Activated CD4-positive, CD25-positive, alpha-beta regulatory T cell treated with anti-CD3 and anti-CD28 coated beads, Interleukin-2, amount 50 U/mL, for 72 hours (primary cell): Measurements from ENCODE around the gene CXCL1.
"Not testable (repeated sequence)": the region's sequence is repeated elsewhere in the genome, so short reads cannot be mapped to it uniquely, and the experiment has no call there.

Source experiments
- DNase-seq: peaks from one replicate; pipeline ENCODE4 v3.0.0; 2021

The CXCL1 gene

DNA sequence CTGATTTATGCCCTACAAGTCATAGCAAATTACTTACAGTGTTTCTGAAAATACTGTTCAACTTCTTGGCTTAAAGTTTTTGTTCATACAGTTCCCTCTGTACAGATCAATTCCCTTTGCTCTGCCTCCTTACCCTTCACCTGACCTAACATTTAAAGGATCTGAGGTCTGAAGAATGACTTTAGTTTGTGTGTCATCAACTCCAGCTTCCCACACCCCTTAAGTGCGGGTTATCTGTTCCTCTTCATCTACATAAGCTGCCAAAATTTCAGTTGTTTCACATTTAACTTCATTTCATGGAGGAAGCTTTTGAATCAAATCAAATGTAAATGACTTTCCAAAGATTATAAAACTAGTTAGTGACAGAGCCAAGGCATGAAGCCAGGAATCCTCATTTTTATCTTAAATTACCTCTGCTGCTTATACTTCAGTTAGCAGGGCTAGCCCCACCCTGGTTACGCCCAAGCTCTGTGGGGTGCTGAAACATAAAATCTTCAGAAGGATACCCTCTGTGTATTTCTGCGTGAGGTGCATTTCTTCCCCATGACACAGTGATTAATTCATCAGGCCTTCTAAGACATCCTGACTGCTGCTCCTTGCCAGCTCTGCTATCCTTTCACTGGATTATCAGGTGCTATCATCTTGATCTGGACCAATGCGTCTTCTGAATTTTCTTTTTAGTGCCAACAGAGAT lies 16.5 kb downstream of the CXCL1 start:
- no peak for DNase-seq

GRCh38 chr4:73891326-73891725 lies 22.1 kb downstream of the CXCL1 start:
- DNase-seq, result no peak

- DNase-seq, result no peak
Observed at GRCh38 chr4:73891739-73892405, 22.7 kb downstream of the CXCL1 start.

DNA sequence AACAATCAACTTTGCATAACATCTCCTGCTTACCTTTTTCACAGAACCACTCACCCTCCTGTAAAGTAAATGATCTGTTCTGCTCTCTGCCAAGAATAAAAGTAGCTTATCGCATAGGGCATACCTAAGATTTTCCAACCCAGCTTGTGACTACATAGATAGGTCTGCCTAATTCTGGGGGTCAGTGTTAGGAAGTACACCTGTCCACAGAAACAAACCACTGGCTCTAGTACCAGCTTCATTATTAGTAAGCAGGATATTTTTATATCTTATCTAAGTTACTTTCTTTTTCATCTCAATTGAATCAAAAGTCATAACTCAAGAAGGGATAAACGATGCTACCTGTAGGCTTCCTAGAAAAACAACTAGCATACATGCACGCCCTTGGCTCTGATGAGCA lies 23.8 kb downstream of the CXCL1 start:
- DNase-seq, result no peak

DNA sequence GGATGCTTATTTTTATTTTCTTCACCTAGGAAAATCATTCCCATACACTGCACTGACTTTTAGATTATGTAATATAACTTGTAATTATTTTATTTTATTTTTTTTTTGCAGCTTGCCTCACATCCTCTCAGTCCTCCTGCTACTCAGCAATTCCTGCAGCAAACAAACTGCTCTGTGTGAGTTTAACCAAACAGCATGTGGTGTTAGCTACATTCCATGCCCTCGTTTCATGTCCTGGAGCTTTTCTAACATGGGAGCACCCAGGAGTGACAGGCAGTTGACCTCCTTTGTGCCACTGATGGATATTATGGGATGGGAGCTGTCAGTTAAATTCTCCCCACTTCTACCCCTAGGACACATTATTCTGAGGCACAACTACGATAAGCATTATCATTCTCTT lies 24.8 kb downstream of the CXCL1 start:
- no peak for DNase-seq

DNA sequence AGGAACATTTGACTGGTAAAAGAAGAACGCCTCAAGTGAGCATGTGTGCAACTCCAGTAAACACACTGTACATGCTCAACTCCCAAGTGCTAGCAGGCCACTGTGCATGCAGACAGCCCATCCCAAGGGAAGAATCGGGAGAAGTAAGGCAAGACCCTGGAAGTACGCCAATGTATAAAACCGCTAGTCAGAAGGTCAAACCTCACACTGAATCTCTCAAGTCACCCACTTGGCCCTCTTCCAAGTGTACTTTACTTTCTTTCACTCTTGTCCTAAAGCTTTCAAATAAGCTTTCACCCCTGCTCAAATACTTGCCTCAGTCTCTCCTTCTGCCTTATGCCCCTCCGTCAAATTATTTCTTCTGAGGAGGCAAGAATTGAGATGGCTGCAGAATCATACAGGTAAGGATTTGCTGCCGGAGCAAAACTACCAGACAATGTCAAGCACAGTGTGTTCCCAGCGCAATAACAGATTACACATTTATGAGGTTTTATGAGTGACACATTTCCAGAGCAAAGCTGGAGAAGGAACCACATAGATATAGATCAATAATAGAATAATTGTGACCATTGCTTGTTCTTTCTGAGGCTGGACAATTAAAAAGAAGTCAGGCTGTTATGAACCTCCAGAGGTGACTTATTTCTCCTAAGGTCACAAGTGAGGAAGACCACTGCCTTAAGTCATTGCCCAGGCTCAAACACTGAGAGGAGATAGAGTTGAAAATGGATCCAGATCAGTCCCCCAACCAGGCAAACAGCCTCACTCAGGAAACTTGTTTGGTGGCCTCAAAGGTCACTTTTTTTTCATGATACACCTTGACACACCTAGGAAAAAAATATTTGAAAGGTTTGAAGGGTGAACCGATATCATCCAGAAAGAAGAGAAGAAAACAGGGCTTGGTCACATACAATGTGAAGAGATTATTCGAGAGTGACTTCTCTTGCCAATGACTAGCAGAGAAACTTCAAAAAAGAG lies 26.3 kb downstream of the CXCL1 start:
- no peak for DNase-seq

- no peak for DNase-seq
Observed at GRCh38 chr4:73896416-73896815, 27.2 kb downstream of the CXCL1 start.

DNA sequence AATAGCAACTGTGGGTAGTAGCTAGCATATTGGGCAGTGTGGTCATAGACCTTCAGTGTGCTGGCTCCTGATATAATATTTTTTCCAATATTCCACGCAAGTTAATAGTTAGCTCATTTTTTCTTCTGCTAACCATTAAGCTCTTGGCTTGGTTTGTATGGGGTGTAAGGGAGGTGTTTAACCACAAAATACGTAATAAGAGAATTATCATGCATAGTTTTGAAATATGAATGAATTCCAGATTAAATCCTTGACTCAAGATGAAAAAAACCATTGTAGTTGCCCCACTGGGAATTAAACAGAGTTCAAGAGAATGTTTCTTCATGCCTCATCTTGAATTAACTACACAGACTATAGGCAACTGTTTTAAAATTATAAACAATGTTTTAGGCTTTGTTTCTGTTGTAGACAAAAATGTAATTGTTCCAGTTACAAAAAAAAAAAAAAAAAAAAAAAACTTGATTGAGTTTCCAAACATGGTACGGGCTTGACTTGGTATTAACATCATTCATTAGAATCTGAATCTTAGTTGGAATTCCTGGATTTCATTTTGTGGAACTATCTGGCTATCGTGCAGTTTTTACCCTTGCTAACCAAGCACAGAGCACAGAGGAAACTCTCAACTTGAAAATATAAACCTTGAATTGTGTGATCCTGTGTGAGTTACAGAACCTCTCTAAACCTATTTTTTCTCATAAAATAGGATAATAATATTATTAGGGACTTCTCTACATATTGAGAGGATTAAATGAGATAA lies 28.4 kb downstream of the CXCL1 start:
- DNase-seq, result no peak

- DNase-seq, result not testable (repeated sequence)
Observed at GRCh38 chr4:73899338-73899737, 30.1 kb downstream of the CXCL1 start.

DNA sequence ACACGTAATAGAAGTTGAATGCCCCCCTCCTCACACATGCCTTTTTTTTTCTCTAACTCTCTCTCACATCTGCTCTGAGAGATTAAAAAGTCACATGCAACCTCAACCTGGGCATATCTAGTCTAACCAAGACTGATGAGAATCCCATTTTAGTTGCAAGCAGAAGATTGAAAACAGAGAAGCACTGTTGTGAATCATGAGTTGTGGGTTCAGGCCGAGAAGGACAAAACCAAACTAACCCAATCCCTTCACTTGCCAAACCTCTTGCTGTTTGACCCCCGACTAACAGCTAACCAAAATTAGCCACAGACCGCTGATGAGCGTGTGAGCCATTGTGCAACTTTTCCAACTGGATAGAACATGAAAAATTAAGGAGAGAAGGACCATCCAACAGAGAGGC lies 31.8 kb downstream of the CXCL1 start:
- no peak for DNase-seq

DNA sequence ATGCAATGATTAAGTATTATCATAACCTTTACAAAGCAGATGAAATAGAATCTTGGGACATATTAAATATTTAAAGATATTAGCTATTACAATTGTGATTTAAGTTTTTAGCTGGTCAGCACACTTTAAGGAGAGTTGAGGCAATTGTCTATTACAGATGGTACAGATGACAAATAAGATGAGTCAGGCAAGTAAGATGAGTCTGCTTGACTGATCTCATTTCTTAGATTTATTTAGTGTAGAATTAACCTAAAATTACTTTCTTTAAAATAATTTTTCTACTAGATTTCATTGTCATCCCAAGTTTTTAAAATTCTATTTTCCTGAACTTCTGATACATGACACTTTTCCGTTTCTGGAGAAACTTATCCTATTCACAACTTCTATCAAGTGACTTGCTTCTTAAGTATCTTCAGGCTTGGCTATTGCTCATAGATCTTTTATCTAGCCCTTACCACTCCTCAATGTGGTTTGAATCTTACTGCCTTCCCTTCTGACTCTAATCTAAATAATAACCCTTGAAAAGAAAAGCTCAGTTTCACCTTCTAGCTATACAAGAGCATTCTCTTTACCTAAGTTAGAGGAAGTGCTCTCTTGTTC lies 32.9 kb downstream of the CXCL1 start:
- no peak for DNase-seq

DNA sequence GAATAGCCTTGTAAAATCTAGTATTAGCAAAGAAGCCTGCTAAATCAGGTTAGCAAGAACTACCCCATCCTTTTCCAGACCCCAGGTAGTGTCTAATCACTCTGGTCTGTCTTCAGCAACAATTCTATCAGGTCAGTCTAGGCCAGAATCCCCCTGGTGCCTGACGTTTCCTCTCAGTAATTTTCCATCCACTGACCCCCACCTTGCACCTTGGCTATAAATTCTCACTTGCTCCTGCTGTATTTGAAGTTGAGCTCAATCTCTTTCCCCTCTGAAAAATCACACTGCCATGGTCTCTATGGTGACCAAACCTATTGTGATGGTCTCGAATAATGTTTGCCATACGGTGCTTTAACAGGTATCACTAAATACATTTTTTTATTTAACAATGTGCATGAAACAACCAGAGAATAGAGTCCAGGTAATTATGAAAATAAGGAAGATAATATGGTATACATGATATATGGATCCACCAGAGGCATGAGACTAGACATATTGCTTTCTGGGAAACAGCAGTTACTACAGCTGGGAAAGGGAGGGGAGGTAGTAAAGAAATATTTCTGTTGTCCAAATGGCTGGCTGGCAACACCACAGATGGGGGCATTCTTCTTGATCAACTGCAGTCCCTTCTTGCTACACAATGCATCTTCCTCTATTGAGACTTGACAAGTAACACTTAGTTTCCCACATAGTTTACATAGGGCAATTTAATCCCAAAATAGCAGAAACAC lies 33.8 kb downstream of the CXCL1 start:
- DNase-seq, result no peak

DNA sequence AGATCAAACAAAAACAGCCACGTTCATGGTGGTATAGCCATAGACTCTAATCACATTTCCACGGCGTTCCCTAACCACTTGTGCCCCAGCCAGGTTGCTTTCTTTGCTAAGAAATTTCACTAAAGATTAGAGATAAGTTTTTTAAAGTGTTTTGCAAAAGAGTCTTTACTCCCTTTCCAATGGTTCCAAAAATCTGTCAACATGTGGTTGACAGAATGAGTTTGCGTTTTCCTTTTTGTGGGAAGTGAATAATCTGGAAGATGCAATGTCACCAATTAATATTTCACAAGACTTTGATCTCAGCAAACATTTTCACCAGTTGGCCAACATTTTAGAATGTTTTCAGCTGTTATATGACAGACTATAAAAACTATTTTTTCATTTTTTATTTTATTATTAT lies 35.3 kb downstream of the CXCL1 start:
- no peak for DNase-seq

GRCh38 chr4:73908965-73909364 lies 39.8 kb downstream of the CXCL1 start:
- DNase-seq, result no peak

GRCh38 chr4:73911746-73912145 lies 42.6 kb downstream of the CXCL1 start:
- no peak for DNase-seq

GRCh38 chr4:73912191-73912590 lies 43.0 kb downstream of the CXCL1 start:
- no peak for DNase-seq

- DNase-seq, result no peak
Observed at GRCh38 chr4:73914071-73914470, 44.9 kb downstream of the CXCL1 start.

DNA sequence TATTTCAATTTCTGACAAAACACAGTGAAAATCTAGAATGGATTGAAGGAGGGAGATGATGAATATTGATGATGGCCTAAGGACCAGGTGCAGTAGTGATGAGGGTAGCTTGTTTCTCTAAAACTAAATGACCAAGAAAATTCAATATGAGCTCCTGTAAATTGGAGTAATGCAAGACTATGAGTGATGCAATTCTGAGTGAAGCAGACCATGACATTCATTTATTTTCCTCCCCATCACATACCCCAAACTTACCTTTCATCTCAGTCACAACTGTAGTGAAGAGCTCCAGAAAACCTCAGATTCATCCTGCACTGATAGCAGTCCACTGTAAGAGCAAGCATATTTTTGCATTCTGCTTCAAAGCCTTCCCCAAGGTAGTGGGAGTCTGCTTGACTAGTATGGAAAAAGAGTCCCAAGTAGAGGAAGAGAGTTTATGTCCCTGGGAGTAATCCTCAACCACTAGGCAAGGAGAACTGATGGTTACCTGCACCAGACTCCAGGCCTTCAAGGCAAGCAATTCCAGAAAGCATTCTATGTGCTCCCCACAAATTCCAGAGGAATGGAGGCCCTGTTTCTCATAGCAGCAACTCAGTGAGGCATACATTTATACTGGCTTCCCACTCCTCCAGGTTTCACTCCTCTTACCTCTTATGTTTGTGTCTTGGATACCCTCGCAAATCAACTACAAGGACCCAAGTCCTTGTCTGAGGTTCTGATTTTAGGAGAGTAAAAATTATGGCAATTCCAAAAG lies 47.2 kb downstream of the CXCL1 start:
- no peak for DNase-seq

GRCh38 chr4:73917081-73917501 lies 47.9 kb downstream of the CXCL1 start:
- no peak for DNase-seq

GRCh38 chr4:73918058-73918457 lies 48.9 kb downstream of the CXCL1 start:
- DNase-seq, result no peak

- DNase-seq, result no peak
Observed at GRCh38 chr4:73919691-73920090, 50.5 kb downstream of the CXCL1 start.
